OCI-LY1 (cell line): ENCODE measurements around the gene ICE2.
"Not testable (repeated sequence)": the region's sequence is repeated elsewhere in the genome, so short reads cannot be mapped to it uniquely, and the experiment has no call there.

ENCODE experiments used
- CTCF ChIP-seq: fragments of 200-600 bp; sonication (generic), shearing (Covaris generic); IDR thresholded peaks from 2 replicates; pipeline ENCODE4 v1.5.1; 2017; ENCODE audit warnings: mild to moderate bottlenecking, antibody characterized with exemption, low read length, moderate library complexity, mixed read lengths
- EZH2 ChIP-seq: fragments of 200-600 bp; sonication (generic), shearing (Covaris generic); IDR thresholded peaks from 2 replicates; pipeline ENCODE4 v1.8.0; 2017; ENCODE audit warnings: borderline replicate concordance, mixed run types, mild to moderate bottlenecking, antibody characterized with exemption, low read length, moderate library complexity, mixed read lengths

DNA sequence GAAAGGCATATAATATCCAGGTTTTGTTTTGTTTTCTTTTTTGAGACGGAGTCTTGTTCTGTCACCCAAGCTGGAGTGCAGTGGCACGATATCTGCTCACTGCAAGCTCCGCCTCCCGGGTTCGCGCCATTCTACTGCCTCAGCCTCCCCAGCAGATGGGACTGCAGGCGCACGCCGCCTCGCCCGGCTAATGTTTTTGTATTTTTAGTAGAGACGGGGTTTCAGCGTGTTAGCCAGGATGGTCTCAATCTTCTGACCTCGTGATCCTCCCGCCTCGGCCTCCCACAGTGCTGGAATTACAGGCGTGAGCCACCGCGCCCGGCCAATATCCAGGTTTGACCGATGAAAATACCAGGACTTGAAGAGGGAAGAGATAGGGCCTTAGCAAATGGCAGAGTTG lies 66.1 kb downstream of the ICE2 start:
- not testable (repeated sequence) for TF ChIP-seq CTCF, EZH2
